Medulla oblongata (tissue), 1 donor: ENCODE results near the gene HPCAL1.
"Not testable (repeated sequence)": the region's sequence is repeated elsewhere in the genome, so short reads cannot be mapped to it uniquely, and the experiment has no call there.

Source experiments
- DNase-seq: peaks from one replicate; pipeline ENCODE4 v3.0.0-alpha.2; 2015; ENCODE audit errors: extremely low spot score

Gene HPCAL1

DNA sequence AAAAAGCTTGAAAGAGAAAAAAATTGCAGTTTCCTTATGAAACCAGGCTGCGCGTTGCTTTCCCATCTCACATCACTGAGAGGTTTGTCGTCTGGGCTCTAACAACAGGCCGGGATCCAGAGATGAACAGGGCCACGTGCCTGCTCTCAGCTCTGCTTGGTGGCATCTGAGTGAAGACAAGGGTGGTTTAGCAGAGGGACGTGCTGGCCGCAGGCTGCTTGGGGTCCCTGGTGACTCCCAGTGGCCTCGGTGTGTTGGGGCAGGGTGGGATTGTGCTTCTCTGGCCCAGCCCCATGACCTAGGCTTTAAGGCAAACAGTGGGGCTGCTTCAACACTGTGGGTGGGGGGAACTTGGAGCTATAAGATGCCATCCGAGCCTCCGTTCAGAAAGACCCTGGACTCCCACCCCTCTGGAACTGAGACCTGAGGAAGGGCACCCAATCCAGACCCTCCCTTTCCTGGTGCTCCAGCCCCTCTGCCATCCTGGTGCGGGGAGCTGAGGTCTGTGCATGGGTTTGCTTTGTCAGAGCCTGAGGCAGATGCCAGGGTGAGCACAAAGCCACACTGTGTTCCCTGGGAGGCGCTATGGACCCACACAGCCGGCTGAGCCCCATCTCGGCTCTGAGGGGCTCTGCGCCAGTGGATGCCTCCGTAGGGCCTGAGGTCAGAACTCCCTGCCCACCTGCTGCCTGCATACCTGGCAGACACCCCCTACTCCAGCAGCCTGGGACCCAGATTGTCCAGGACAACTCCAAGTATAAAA is 18.4 kb upstream of the HPCAL1 start:
- DNase-seq: peak; percentile 95

DNA sequence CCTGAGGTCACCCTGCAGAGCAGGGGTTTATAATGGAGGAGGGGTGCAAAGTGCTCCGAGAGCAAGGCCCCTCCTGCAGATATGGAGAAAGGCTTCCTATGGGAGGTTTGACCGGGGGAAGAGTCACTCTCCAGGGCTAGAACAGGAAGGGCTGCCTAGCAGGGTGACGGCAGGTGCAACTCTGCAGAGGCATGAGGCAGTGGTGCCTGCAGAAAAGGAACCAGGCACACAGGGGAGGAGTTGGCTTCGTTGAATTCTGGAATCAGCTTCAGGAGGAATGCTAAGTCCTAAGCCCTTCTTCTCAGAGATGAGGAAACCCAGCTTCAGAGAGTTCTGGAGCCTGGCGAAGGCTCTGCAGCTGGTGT is 17.5 kb upstream of the HPCAL1 start:
- DNase-seq: no peak

DNA sequence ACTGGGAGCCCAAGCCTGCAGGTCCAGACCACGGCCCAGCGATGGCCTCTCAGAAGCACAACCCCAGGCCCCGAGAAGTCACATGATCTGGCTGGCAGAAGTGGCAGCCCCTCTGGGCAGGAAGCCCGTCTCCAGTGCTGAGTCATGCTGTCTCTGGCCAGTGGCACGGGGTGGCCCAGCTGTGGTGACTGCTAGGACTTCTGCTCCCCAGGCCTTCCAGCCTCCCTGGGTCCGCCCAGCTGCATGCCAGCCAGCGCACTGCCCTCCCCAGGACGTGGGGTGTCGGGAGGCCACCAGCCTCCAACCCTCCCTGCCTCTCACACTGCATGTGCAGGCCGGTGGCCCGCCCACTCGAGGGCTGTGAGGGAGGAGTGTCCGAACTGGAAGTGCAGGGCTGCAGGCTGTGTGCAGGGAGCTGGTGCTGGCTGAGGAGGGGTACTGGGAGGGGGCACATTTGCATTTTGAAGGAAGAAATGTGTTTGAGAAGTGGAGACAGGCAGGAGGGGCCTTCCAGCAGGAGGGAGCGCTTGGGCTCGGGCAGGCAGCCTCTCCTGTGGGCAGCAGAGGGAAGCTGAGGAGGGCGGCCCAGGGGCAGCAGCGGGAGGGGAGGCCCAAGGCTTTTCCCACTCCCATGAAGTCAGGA is 17.0 kb upstream of the HPCAL1 start:
- peak; percentile 94 for DNase-seq

DNA sequence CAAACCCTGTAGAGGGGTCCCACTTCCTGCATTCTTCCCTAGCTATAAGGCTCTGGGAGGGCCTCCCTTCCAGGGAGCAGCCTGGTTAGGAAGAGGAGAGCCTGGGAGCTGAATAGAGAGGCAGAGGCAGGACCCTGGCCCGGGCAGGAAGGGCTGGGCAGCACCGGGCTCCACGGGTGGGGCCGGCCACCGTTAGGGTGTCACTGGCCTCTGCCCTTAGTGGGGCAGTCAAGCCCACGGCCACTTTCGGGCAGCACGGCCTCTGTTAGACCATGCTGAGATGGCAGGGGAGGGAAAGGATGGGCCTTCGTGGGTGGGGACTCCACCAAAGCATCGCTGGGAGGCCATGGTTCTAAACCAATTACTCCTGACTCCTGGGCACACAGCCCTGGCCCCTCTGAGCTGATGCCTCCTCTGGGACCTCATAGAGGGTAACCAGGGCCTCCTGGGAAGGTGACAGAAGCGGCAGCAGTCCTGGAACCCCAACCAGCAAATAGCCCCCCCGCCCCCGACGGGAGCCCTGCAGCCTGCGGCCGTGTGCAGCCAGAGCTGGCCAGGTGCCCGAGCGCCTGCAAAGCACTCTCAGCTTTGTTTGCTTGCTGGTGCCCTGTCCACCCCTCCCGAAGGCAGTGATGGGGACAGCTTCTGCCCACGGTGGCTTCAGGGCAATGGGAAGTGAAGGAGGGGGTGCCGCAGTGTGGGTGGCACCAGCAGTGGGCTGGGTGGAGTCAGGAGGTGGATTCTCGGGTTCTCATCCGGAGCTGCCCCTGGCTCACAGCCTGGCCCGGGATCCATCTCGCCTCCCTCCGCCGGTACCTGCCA is 16.3 kb upstream of the HPCAL1 start:
- peak; percentile 34 for DNase-seq

DNA sequence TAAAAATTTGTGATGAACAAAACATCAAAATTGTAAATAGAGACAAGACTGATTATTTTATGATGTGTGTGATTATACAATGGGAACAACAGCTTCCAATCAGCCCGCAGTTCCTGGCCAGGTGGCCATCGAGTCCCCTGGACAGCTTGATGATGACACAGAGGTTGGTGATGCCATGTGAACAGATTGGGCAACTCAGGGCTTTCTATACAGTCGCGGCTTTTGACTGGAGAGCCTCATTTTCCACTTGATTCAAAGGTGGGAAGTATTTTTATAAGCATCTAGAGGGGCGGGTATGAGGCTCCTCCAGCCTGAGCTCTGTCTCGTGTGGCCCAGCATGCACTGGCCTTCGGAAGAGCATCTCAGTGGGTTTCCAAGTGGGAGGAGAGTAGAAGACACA is 14.9 kb upstream of the HPCAL1 start:
- DNase-seq: no peak

DNA sequence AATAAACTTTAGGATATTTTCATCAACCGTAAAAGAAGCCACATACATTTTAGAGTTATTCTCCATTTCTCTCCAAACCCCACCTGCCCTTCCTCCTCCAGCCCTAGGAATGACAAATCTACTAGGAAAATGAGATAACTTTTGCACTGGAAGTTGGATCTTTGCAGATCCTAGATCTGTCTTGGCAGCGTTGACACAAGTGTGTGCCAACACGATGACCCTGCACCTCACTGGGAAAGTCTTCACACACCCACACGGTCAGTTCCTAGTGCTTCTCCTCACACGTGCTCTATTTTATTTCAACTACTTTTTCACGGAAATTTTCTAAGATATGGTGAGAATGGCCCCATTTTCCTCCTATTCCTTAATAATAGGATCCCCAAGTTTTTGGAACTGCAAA is 14.1 kb upstream of the HPCAL1 start:
- no peak for DNase-seq

DNA sequence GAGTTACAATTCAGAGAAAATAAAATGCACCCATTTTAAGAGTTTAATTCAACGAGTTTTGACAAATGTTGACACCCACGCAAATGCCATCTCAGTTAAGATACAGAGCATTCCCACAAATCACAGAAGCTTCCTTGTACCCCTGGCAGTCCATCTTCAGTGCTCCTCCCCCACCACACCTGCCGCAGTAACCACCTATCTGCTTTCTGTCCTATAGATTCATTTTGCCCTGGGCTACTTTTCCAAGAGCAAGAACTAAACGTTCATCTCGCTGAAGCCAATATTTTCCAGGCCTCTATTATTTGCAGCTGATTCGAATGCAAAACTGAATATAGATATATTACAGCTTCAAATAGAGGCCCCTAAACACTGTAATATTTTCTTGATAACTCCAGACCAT is 13.4 kb upstream of the HPCAL1 start:
- DNase-seq: no peak

DNA sequence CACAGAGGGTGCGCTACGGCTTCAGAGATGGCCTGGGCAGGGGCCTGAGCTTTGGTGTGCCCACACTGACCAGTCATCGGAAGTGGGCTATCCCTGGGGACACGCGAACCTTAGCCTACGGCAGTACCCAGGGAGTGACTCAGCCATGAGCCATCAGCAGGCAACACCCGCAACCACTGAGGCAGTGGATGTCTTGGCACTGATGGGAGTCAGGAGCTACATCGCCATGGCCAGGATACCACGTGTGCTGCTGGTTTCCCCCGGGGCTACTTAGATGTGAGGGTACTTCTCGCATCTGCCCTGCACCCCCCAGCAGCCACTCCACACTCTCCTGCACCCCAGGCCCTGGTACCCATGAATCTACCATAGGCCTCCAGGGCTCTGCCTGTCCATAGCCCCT is 12.8 kb upstream of the HPCAL1 start:
- DNase-seq: no peak

DNA sequence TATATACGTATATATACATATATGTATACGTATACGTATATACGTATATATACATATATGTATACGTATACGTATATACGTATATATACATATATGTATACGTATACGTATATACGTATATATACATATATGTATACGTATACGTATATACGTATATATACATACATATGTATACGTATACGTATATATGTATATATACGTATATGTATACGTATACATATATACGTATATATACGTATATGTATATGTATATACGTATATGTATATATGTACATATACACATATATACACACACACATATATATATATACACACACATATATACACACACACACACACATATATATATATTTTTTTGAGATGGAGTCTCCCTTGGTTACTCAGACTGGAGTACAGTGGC is 11.3 kb upstream of the HPCAL1 start:
- DNase-seq: not testable (repeated sequence)

DNA sequence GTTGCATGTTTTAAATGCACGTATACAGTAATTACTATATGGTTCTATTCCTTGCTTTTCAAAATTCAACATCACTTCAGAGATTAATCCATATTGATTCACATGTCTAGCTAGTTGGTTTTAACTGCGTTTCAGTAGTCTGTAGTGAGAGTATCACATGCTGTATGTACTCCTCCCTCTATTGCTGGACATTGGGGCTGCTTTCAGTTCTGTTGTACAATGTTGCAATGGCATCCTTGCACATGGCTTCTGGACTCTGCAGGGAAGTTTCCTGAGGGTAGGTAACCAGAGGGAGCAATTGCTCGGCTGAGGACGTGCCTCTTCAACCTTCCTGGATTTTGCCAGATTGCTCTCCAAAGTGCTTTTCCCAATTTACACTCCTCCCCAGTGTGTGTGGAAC is 10.7 kb upstream of the HPCAL1 start:
- no peak for DNase-seq

DNA sequence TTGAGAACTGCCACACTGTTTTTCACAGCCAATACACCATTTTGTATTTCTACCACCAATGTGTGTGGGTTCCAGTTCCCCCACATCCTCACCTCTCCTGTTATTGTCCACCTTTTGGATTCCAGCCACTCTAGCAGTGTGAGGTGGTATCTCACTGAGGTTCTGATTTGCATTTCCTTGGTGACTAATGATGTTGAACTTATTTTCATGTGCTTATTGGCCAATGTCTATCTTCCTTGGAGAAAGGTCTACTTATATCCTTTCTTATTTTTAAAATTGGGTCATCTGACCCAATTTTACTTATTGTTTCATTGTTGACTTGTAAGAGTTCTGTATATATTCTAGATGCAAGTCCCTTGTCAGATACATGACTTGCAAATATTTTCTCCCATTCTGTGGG is 9.1 kb upstream of the HPCAL1 start:
- DNase-seq: no peak

DNA sequence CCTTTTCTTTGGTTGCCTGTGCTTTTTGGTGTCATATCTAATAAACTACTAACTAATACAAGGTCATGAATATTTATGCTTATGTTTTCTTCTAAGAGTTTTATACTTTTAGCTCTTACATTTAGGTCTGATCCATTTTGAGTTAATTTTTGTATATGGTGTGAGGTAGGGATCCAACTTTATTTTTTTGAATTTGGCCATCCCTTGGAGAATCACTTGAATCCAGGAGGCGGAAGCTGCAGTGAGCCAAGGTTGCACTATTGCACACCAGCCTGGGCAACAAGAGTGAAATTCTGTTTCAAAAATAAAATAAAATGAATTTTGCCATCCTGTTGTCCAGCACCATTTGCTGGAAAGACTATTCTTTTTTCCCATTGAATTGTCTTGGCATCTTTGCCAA is 8.6 kb upstream of the HPCAL1 start:
- no peak for DNase-seq

DNA sequence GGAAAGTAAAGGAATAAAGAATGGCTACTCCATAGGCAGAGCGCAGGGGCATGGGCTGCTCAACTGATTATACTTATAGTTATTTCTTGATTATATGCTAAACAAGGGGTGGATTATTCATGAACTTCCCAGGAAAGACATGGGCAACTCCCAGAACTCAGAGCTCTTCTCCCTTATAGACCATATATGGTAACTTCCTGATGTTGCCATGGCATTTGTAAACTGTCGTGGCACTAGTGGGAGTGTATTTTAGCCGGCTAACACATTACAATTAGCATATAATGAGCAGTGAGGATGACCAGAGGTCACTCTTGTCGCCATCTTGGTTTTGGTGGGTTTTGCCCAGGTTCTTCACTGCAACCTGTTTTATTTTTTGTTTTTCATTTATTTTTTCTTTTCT is 7.1 kb upstream of the HPCAL1 start:
- DNase-seq: not testable (repeated sequence)

DNA sequence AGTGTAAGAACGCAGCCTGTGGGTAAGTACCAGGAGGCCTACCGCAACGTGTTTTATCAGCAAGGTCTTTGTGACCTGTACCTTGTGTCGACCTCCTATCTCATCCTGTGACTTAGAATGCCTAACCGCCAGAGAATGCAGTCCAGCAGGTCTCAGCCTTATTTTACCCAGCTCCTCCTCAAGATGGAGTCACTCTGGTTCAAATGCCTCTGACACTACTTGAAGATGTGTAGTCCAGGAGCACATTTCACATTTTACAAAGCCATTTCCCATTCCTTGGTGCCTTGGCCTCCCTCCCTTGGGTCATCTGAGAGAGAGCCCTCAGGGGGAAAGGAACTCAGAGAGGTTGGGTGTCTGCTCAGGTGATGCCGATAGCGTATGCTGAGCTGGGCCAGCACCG is 6.6 kb upstream of the HPCAL1 start:
- DNase-seq: no peak

DNA sequence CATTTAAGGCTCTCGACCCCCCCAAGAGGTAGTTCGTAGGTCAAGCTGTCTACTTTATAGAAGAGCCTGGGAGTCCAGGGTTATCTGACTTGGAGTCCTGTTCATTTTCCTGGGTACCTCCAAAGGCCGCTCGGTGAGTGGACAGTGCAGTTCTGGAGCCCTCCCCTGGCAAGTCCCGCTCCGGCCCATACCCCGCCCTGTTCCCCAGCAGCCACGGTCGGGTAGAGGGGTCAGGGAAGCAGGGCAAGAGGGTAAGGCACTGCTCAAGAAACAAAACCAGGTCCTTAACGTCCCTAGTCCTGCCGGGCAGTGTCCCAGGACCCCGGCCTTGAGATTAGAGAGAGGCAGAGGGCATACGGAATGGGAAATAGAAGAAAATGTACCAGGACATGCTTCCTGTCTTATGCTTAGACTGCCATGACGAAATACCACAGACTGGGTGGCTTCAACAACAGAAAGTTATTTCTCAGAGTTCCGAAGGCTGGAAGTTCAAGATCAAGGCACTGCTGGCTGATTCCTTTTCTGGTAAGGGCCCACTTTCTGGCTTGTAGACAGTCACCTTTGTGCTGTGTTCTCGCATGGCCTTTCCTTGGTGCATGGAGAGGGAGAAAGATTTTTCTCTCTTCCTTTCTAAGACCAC is 5.4 kb upstream of the HPCAL1 start:
- DNase-seq: no peak

DNA sequence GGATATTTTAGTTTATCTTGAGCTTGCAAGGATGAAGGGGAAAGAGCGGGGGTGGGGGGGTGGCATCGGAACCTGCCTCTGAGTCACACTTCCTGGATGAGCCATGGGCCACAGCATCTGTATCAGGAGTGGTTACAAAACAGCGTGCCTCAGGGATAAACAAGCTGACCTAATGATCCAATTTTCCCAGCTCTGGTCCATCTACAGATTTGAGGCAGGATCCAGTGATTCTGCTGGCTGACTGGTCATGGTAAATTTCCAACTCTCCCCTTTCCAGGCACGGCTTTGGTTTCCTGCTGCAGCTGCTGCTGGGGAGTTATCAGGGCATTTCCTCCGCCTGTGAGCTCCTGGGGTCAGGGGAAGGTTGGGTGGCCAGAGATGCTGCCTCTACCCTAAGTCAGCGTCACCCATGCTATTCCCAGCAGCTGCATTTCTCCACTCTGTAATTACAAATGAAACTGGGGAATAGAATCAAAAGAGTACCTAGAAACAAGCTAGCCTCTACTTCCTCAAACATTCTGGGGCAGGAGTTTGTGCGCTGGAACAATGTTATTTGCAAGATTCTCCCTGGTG is 4.7 kb upstream of the HPCAL1 start:
- DNase-seq: no peak

DNA sequence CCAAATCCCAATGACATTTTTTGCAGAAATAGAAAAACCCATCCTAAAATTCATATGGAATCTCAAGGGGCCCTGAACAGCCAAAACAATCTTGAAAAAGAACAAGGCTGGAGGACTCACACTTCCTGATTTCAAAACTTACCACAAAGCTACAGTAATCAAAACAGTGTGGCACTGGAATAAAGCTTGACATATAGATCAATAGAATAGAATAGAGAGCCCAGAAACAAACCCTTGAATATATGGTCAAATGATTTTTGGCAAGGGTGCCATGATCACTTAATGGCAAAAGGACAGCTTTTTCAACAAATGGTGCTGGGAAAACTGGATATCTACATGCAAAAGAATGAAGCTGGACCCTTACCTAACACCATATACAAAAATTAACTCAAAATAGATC is 3.9 kb upstream of the HPCAL1 start:
- DNase-seq: not testable (repeated sequence)

DNA sequence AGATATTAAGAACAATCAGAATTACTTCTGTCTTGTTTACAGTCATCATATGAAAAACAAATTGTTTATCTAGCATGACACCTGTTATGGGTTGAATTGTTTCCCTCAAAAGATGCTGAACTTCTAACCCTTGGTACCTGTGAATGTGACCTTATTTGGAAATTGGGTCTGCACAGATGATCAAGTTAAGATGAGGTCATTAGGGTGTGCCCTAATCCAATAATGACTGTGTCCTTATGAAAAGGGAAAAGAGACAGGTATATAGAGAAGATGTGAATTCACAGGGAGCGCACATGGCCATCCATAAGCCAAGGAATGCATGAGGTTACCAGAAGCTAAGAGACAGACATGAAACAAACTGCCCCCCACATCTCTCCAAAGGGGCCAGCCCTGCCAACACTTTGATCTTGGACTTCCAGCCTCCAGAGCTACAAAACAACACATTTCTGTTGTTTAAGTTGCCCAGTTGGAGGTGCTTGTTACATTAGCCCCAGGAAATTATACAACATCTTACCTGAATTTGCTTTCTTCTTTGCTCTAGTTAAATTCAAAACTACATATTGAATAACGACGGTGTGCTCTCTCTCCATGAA is 2.3 kb upstream of the HPCAL1 start:
- no peak for DNase-seq

DNA sequence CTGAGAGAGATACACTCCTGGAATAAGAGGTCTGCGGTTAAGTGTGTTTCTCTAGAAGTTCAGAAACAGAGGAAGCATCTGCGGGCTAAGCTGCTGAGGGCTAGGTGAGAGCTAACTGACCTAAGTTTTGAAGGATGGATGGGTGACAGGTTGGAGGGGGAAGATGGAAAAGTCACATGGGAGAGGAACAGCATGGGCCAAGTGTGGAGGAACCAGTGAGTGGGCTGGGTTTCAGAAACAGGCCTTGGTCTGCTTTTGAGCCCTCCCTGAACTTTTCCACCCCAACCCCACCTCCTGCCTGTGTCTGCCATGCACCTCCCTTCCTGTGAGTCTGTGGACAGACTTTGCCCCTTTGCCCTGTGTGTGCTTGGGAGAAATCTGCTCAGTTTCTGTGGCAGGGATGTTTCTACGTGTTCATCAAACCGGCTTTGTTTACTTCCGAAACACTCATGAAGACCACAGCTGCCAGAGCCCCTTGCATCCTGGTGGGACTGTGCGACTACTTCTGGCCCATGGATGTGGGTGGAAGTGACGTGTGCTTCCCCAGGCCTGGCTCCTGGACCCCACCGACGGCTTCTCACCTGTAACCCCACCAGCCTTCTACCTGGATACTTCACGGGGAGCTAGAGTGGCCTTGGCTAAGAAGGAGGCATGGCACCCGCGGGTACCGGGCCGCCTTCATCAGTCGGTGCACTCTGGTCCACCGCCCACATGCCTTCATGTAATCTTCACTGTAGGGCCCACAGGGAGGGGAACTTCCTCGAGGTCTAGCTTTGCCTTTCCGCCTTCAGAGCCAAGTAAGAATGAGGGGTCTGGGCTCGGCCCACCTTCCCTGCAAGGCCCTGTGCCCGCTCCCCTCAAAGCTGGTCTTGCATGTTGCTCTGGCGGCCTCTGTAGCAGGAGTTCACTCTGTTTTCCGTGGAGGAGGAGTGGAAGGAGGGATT is 1.4 kb upstream of the HPCAL1 start:
- no peak for DNase-seq

DNA sequence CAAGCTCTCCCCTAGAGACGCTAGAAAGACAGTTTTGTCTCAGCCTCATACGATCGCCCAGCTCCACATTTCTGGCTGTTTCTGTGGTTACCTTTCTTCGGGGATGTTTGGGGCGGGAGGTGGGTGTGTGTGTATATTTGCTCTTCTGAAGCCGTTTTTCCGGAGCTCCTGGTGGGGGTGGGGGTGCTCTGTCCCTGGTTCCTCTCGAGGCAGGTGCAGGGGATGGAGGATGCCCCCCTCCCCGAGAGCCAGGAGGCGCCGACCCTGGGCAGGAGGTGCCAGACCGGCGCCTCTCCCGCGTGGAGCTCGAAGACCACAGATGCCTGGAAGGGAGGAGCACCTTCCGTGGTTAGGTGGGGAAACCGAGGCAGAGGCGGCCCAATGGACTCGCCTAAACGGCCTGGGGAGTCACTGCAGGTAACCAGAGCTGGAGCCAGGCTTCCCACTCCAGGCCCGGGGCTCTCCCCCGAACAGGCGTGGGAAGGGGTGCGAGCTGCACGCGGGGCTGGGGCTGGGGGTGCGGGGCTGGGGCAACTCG is 694 bp upstream of the HPCAL1 start:
- DNase-seq: peak; percentile 31
